HepG2 (cell line): ENCODE results near the gene SEPTIN10. TPM values are rescaled to one million over a fixed set of nuclear protein-coding genes. Genes with fewer than 3 reads are reported as not detected.

Experiments
- ATF3 ChIP-seq: sonication (generic); formaldehyde crosslinking; IDR thresholded peaks from 2 replicates; pipeline ENCODE4 v1.4.0; 2020; ENCODE audit warnings: missing genetic modification reagents
- E2F2 ChIP-seq: sonication (generic); formaldehyde crosslinking; IDR thresholded peaks from 2 replicates; pipeline ENCODE4 v1.4.0; 2020; ENCODE audit warnings: missing genetic modification reagents, borderline replicate concordance
- GLMP ChIP-seq: sonication (generic); formaldehyde crosslinking; IDR thresholded peaks from 2 replicates; pipeline ENCODE4 v1.9.0; 2021; ENCODE audit warnings: missing genetic modification reagents, mild to moderate bottlenecking, borderline replicate concordance
- HINFP ChIP-seq: sonication (generic); formaldehyde crosslinking; IDR thresholded peaks from 2 replicates; pipeline ENCODE4 v1.4.0; 2020; ENCODE audit warnings: low read depth, mild to moderate bottlenecking, missing genetic modification reagents
- HNF4G ChIP-seq, 2 experiments: sonication (generic) in 1 of 2; formaldehyde crosslinking in 1 of 2; IDR thresholded peaks; 2 replicates each; pipeline versions ENCODE4 v1.4.0 to v1.6.1; 2011 to 2020; ENCODE audit warnings: borderline replicate concordance in 2 of 2, low read depth in 2 of 2, mild to moderate bottlenecking in 2 of 2, low read length in 1 of 2, missing genetic modification reagents in 1 of 2, moderate library complexity in 1 of 2
- KIAA2018 ChIP-seq: sonication (generic); formaldehyde crosslinking; IDR thresholded peaks from 2 replicates; pipeline ENCODE4 v1.5.0; 2020; ENCODE audit warnings: mild to moderate bottlenecking, missing genetic modification reagents, borderline replicate concordance
- MAFF ChIP-seq: IDR thresholded peaks from 2 replicates; pipeline ENCODE4 v1.6.1; 2011; ENCODE audit warnings: low read depth, low read length, improper control_type of control experiment
- PRMT3 ChIP-seq: sonication (generic); formaldehyde crosslinking; IDR thresholded peaks from 2 replicates; pipeline ENCODE4 v1.8.1; 2022; ENCODE audit warnings: low read depth, mild to moderate bottlenecking, moderate library complexity, missing genetic modification reagents, borderline replicate concordance
- SMC3 ChIP-seq: IDR thresholded peaks from 2 replicates; pipeline ENCODE4 v1.6.1; 2011; ENCODE audit warnings: low read length, improper control_type of control experiment
- U2AF2 ChIP-seq: fragments of 200-400 bp; formaldehyde crosslinking; IDR thresholded peaks from 2 replicates; pipeline ENCODE4 v1.6.1; 2017; ENCODE audit warnings: low read depth, mild to moderate bottlenecking, low read length
- ZNF180 ChIP-seq: sonication (generic); formaldehyde crosslinking; IDR thresholded peaks from 2 replicates; pipeline ENCODE4 v1.4.0; 2020; ENCODE audit warnings: low read depth, missing genetic modification reagents, borderline replicate concordance
- ZNF276 ChIP-seq: sonication (generic); formaldehyde crosslinking; IDR thresholded peaks from 2 replicates; pipeline ENCODE4 v1.4.0; 2020; ENCODE audit warnings: mild to moderate bottlenecking, low read depth, missing genetic modification reagents
- ZNF451 ChIP-seq: sonication (generic); formaldehyde crosslinking; IDR thresholded peaks from 2 replicates; pipeline ENCODE4 v1.5.0; 2020; ENCODE audit warnings: mild to moderate bottlenecking, missing genetic modification reagents
- ZNF674 ChIP-seq: sonication (generic); formaldehyde crosslinking; IDR thresholded peaks from 2 replicates; pipeline ENCODE4 v1.5.0; 2020; ENCODE audit warnings: low read depth, mild to moderate bottlenecking, missing genetic modification reagents
- polyA plus RNA-seq, 8 experiments: library from polyadenylated mRNA; depleted of rRNA in 3 of 8; stranded (reverse) in 7 of 8; unstranded in 1 of 8; fragments of >200 nt; fragmentation: Illumina TruSeq in 4 of 8; extraction: Trizol in 4 of 8; gene quantifications; 2 replicates each; pipeline versions ENCODE4 v1.2.1 to v1.2.3, GENCODE V29; 2011 to 2016; ENCODE audit warnings: low read depth in 4 of 8, missing spikeins in 1 of 8, mixed read lengths in 1 of 8; ENCODE audit not compliant: insufficient read depth in 1 of 8
- total RNA-seq, 5 experiments: library from RNA; depleted of rRNA; stranded (reverse); fragments of >200 nt; fragmentation: Illumina TruSeq; extraction: Trizol; gene quantifications; 2 replicates each; pipeline ENCODE4 v1.2.3, GENCODE V29; 2016; ENCODE audit warnings: low read depth in 1 of 5

SEPTIN10 gene
- total and polyA plus RNA-seq, 2 of the 13 experiments (the other 11 are each of a cell fraction or from before 2014, with no cell fraction given), result 45.8 to 67.5 TPM

- TF ChIP-seq HNF4G (IDR thresholded peaks at IDR 0.05; ENCODE audit: borderline replicate concordance, low read depth, low read length), result no peak
- no peak for TF ChIP-seq HNF4G (CRISPR knock-in tag; IDR thresholded peaks at IDR 0.05; ENCODE audit: borderline replicate concordance, low read depth)
- no peak for TF ChIP-seq ZNF451 (CRISPR knock-in tag)
- no peak for TF ChIP-seq MAFF
- no peak for TF ChIP-seq ZNF276 (CRISPR knock-in tag)
- no peak for TF ChIP-seq PRMT3
- TF ChIP-seq U2AF2, result no peak
- no peak for TF ChIP-seq KIAA2018 (CRISPR knock-in tag)
- TF ChIP-seq ZNF180 (CRISPR knock-in tag), result no peak
- TF ChIP-seq ZNF674 (CRISPR knock-in tag), result no peak
- peak; percentile 0; the same call in 1 of the 2 replicates for TF ChIP-seq SMC3
- TF ChIP-seq GLMP, result no peak
- no peak for TF ChIP-seq HINFP
- TF ChIP-seq E2F2 (CRISPR knock-in tag), result no peak
- no peak for TF ChIP-seq ATF3 (CRISPR knock-in tag)
- TF ChIP-seq, all 625 proteins: peak for 7
Measured at GRCh38 chr2:109631741-109632140, 18.0 kb upstream of the SEPTIN10 start (continued).
